Cerebellar cortex (tissue), 1 donor: Measurements from ENCODE around the gene PROM2.

Source experiments
- DNase-seq: peaks from one replicate; pipeline ENCODE4 v3.0.0-alpha.2; 2015; ENCODE audit warnings: low spot score

Gene PROM2

DNA sequence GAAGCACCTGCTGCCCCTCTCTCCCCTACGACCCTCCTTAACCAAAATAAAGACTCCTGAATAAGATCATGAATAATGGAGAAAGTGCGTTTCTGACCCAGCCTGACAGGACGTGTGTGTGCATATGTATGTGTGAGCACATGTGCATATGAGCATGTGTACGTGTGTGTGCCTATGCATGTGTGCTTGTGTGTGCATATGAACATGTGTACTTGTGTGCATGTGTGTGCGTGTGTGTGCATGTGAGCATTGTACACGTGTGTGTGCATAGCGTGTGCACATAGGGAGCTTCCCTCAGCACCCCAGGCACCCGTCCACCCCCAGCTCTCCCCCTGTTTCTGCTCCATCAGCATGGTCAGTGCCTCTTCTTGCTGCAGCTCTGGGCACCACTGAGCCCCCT, 33.6 kb downstream of the PROM2 start:
- no peak for DNase-seq

DNA sequence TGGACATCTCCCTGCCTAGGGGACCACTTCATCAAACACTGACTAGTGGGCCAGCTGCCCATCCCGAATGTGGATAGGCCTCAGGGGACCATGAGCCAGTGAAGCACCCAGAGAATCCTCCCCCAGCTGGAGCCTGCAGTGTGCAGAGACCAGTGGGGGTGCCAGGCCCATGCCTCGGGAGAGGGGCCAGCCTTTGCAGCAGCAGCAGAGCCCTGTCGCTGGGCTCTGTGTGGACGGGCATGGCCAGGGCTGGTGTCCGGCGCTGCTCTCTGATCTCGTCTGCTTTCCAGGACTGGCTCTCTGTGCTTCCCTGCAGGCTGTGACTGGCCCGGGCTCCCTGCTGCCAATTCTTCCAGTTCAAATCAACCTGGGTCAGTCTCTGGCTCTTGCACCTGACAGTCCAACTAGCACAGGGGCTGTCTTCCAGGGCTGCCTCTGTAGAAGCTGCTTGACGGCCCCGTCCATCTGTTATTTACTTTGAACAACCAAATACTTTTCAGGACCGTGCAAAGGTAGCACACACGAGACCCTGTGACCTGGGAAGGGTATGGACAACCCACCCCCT, 34.3 kb downstream of the PROM2 start:
- DNase-seq, result peak; percentile 48

DNA sequence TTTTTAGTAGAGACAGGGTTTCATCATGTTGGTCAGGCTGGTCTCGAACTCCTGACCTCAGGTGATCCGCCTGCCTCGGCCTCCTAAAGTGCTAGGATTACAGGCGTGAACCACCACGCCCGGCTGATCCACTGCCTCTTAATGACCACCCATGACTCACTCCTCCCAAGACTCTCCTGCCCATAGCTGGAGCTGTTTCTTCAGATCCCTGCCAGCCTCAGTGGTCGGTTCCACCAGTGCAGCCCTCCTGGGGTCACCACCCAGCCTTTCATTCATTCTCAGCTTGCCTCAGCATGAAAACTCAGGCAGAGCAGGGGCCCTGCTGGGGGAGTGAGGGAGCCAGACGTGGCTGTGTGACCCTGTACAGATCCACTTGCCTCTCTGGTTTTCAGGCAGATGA, 35.4 kb downstream of the PROM2 start:
- no peak for DNase-seq

DNA sequence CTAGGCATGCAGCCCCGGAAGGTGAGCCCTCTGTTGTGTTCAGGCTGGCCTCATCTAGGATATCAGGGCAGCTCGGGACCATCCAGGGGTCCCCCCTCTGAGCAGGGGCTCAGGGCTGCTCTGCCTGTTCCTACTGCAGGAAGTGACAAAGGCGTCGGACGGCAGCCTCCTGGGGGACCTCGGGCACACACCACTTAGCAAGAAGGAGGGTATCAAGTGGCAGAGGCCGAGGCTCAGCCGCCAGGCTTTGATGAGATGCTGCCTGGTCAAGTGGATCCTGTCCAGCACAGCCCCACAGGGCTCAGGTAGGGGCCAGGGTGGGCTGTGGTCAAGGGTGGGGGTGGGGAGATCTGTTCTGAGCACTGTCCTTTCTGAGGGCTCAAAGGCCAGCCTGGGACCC, 36.0 kb downstream of the PROM2 start:
- no peak for DNase-seq

DNA sequence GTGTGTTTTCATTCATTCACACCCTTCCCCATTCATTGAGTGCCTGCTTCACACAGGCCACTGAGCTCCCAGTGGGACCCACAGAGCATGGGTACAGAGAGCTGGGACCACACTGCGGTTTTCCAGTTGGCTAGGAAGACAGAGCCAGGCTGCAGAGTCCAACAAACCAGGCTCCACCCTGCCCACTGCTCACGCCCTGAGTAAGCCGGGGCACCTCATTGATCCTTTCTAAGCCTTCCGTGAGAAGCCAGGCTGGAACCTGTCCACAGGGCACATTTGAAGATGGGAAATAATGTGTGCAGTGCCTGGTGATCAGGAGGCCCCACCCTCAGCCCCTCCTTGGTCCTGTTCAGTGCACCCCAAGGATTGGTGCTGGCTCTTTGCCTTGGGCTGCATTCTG, 36.4 kb downstream of the PROM2 start:
- DNase-seq, result no peak

DNA sequence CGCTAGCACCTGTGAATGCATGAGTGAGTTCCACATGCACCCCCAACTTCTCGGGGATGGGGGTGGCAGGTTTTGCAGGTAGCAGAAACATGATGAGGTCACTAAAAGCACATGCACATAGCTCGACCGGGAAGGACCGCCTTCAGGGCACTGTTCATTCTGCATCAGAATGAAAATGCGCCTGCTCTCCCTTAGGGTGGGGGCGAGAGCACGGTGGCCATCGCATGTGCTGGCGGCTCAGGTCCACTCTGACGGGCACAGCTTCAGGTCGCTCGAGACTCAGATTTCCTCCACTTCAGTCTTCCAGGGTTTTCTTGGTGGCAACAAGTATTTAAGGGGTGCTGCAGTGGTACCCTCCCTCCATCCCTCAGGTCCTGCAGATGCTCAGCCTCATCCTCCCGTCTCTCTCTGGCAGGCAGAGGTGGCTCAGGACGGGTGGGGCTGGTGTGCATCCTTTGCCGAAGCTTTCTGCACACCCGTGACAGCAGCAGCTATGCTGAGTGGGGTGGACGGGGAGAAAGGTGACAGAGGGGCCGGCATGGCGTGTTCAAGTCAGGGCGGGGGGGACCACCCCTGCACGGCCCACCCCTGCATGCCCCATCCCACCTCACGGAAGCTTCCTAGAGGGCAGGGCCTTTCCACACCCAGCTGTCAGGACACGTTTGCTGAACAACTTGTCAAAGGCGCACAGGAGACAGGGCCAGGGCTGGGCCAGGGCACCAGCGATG, 37.7 kb downstream of the PROM2 start:
- DNase-seq, result no peak

DNA sequence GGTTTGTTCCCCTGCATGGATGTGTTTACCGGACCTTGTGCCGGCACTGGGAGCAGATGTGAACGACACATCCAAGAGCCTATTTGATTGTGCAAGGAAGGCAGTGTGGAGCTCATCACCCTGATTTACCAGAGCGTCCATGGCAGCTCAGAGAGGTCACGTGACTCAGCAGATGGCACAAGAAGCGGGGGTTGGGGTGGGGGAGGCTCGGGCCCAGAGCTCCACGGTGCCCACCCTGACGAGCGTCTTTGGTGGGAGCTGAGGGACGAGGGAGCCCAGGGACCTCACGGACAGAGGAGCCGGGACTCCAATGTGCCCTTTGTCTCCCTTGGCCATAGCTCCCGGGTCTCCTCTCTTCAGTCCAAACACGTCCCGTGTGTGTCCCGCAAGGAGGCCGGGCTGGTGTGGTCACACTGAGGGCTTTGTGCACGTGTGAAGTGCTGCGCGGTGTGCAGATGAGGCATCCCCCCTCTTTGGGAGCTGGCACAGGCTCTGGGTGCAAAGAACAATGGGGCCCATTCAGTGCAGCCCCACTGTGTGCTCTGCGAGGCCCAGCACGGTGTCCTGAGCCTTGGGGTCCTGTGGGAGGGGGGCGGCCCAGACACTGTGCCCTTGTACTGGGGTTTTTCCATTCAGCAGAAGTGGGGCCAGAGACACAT, 38.4 kb downstream of the PROM2 start:
- DNase-seq, result no peak

DNA sequence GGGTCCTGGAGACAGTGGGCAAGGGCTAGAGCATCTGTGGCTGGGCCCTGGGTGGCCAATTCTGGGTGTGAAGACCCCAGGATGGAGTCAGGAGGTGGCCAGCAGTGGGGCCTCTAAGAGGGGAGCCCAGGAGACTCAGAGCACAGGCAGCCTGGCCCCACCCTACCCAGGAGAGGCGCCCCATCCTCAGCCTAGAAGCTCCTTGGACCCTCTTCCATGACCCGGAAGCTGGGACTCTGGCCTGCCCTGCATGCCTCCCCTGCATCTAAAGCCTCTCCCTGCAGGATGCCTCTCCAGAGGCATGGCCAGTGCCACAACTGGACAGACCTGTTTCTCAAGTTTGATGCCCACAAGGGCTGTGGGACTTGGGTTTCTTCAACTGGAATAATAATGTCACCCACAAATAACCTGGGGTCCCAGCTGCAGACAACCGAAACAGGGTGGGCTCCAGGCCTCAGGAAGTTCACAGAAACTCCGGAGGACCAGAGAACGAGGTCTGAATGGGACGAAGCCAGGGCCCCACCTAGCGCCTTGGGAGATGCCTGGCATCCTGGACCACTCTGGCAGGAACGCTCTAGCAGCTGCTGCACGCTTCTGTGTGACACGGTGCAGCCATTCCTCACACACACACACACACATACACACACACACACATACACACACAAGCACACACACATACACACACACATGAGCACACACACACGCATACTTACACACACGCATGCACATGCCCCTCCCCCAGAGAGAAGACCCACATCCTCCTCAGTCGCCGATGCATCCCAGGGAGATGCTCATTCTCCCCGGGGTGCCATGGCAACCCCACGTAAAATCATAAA, 39.3 kb downstream of the PROM2 start:
- no peak for DNase-seq

DNA sequence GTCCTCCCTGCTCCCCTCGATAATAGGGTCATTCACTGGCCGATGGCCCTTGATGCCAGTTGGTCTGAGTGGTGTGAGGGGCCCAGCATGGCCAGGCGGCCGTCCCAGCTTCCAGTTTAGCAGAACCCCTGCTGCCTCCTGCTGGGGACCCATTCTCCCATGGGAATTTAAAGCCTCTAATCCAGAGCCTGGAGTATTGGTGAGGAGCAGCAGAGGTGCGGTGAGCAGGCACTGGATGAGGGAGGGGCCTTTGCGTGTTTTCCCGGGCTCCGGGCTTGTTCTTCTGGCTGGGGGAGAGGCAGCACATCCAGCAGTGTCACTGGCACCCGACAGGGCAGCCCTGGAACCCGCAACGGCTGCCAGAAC, 40.3 kb downstream of the PROM2 start:
- DNase-seq, result no peak

DNA sequence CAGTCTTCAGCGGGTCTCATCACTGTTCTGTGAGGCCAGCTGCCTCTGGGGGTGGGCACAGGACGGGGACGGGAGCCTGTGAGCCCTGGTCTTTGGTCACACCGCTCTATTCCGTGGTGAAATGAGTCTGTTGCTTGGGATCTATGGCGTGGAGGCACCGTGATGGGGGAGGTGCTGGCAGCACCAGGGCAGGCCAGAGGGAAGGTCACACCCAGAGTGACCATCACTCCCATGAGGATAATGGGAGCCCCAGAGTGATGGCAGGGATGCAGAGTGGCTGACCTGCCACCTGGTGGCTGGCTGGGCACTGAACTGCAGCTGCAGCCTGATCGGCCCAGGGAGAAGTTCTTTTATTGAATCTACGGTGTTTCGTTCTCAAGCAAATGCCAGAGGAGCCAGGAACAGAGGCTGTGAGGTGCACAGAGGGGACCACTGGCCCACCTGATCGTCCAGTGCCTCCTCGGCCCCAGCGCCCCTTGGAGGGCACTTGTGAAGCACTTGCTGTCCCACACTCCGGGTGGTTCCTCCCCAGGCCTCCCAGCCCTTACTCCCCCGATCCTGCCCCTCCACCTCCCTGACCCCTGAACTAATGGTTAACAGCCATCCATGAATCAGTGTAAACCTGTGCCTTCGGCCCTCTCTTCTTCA, 40.8 kb downstream of the PROM2 start:
- peak; percentile 30 for DNase-seq

DNA sequence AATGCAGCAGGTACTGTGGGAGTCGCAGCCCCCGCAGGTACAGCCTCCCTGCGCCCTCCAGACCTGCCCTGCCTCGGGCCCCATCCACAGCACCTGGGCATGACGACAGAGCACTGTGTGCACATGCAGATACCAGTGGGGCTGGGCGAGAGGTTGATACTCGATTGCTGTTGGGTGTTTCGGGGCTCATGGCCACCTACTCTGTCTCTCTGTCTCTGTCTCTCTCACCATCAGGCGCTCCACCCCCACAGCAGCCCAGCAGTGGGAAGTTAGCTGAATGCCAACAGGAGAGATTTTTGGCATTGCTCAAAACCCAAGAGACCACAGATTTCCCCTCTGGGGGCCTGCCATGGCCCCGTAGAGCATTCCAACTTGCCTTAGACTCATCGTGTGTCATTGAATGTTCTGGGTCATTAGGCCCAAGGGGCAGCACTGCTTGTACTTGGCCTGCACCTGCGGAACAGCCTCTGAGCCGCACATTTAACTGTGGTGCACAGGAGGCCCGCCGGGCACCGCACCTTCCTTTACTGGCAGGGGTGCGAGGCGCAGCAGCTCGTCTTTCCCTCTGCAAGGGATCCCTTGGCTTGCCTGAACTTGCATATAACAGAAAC, 41.7 kb downstream of the PROM2 start:
- no peak for DNase-seq

DNA sequence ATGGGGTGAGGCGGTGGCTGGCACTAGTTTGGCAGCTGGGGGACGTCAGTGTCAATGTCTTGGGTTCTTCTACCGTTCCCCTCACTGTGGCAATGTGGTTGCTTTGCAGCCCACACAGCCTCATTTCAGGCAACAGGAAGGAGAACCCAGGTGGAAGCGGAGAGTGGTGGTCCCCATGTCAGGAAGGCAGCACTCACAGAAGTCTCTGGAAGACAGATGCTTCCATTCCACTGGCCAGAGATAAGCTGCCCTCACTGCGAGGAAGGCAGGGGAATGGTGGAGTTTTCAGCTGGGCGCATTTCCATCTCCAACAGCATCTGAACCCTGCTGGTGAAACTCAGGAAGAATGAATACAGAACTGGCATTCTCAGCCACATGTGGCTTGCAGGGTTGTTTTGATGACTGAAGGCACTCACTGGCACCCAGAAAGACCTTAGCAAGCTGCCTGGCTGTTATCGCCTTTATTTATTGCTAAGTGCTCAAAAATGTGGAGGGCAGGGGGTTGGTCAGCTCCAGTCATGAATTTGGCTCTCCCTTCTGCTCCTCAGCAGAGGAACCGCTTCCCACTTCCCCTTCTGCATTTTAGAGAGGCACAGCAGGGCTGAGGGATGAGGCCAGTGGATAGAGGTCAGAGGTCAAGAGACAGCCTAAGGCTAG, 42.3 kb downstream of the PROM2 start:
- no peak for DNase-seq

DNA sequence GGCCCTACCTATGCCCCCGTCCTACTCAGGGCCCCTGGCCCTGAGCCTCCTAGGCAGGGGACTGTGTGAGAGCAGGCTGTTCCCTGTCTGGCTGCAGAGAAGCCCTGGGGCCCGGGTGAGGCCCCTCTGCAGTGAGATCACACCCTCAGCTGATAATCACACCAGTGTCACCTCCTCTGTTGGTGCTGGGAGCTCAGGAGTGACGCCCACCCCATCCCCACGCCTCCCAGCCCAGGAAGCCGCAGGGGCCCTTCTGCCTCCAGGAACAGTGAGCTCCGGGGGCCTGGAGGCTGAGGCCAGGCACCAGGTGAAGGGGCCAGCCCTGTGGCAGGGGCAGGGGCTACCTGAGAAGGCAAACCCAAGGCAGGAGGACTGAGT, 42.9 kb downstream of the PROM2 start:
- DNase-seq, result no peak

DNA sequence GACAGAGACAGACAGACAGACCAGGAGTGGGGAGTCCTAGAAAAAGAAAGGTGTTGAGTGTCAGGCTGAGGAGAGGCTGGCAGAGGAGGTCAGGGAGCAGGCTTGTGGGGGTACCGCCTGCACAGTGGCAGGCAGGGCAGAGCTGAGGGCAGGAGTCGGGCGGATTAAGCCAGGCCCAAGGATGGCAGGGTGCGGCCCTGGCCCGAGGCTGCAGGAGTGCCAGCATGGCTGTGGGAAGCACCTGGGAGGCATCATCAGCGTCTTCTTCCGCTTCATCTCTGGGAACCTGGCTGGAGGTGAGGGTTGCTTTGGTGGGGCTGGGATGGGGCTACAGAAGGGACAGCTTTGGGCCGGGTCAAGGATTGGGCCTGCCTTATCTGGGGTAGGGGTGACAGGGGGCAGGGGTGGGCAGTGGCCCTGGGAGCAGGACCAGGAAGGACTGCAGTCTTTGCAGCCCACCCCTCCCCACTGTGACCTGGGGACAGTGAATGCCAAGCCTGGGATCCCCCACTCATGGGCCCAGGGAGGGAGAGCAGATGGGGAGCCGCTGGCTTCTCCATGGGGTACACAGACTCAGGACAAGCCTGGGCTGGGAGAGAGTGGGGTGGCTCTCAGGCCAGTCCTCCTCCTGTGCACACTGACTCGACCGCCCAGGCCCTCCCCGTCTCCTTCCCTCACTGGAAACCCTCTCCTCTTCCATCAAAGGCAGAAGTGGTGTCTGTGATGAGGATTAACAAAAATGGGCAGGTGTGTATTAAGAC, 43.6 kb downstream of the PROM2 start:
- no peak for DNase-seq

DNA sequence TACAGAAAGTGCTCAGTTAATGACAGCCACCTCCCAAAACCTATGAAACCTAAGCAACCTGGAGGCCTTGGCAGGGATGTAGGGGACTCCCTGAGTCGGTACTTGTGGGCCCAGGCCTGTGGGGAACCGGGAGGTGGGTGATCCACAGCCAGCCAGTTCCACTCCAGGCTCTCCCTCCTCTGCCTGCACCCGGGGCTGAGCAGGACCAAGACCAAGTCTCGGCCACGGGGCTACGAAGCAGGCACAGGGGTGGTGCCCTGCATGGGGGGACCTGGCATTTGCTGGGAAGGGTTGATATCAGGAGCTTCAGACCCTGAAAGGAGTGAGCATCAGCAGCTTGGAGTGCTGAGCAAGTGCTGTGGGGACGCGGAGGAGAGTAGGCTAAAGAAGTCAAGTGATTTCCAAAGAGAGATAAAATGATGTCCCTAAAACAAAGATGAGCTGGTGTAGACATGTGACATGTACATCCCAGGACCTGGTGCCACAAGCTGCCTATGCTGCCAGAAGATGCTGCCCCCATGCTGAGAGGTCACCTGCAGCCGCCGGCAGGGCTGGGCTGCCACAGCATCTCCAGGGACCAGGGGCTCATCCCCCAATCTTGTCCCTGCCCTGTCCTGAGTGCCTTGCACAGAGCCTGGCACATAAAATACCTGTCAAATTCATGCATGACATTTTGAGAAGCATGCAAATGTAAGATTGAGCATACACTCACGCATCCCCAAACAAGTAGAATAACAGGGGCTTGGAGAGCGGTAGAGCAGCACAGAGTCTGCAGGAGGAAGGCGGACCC, 44.4 kb downstream of the PROM2 start:
- no peak for DNase-seq

DNA sequence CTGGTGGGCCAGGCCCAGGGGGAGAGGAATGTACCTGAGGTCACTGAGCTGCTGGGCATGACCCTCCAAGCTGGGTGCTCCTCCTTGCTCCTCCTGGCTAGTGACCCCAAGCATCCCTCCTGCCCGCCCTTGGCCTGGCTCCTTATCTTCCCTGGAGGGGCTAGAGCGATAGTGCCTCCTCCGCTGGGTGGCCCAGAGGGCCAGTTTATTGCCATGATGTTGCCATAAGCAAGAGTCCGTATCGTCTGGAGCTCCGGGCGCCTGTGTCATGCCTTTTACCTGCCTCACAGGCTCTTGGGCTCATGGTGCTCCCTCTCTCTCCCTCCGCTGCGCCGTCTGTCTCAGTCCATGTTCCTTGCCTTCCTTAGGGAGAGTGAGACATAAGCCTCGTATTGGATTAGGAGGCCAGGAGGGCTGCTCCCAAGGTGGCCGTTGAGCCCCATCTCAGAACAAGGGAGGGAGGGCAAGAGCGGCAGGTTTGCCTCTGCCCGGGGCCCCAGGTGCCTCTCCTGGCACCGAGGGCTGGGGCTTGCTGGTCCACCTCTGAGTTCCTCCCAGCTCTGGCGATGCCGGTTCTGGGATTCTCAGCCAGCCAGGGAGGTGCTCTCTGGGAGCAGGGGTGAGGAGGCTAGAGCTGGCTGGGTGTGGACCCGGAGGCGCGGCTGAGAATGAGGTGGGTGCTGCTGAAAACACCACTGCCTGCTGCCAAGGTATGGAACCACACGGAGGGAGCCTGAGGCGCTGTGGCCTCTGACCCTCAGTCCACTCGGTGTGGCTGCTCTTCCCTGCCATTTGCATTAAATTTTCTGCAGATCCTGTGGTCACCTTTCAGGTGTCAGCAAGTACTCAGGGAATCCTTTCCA, 45.5 kb downstream of the PROM2 start:
- DNase-seq, result no peak

DNA sequence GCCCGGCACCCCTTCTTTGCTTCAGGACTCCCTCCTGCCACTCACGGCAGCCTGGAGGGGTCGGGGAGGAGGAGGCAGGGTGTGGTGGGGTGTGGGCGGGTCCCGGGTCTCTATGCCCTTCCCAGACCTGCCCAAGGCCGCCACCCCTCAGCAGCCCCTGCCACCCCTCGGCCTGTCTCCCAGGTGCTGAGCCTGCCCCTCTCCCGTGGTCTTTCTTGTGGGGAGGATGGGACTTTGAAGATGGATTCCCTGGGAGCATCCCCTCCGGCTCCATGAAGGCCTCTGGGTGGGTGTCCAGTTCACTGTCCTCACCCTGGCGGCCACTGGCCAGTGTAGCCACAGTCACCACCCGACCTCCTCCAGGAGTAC, 46.1 kb downstream of the PROM2 start:
- no peak for DNase-seq

DNA sequence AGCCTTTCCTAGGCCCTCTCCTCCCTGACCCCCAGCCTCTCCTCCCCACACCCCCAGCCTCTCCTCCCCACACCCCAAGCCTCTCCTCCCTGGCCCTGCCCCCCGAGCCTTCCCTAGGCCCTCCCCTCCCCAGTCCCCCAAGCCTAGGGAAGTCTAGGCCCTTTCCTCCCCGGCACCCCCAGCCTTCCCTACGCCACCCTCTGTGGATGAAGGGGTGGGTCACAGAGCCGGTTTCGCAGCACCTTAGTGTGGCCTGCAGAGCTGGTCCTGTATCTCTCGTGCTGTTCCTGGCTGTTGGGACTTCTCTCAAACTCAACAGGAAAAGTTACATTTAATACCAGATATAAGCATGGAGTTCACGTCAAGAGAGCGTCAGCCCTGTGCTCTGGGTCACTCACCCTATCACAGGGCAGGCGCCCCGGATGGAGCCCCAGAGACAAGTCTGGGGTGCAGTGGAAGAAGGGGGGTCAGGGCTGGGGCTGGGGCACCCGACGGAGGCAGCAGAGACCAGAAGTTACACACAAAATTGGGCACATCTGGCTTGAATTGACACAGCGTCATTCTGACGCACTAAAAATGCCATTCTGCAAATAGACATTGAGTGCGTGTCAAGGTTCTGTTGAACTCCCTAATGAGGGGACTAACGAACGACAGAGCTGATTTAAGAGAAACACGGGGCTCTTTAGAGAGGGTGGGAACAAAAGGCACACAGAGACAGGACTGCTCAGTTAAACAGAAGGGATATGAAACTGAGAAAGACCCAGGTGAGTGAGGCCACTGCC, 46.9 kb downstream of the PROM2 start:
- DNase-seq, result no peak
